Right atrium auricular region (tissue), 2 donors: ENCODE data around the gene BMF. TPM values are rescaled to one million over a fixed set of nuclear protein-coding genes. Genes with fewer than 3 reads are reported as not detected.
"Not testable (repeated sequence)": the region's sequence is repeated elsewhere in the genome, so short reads cannot be mapped to it uniquely, and the experiment has no call there.

Experiments used
- DNase-seq: peaks from one replicate; pipeline ENCODE4 v3.0.0-alpha.2; 2019; ENCODE audit warnings: low spot score
- H3K27ac ChIP-seq, 2 donors: fragments of 200-600 bp; sonication (generic); 1 replicate in 1 of 2; 2 replicates in 1 of 2; pipeline ENCODE4 v1.5.1; 2016 to 2019
- H3K27me3 ChIP-seq, 2 donors: fragments of 200-600 bp; sonication (generic); one replicate each; pipeline versions ENCODE4 v1.5.1 to v1.6.0; 2017 to 2019
- H3K36me3 ChIP-seq: fragments of 200-600 bp; sonication (generic); one replicate; pipeline ENCODE4 v1.5.1; 2016
- H3K4me1 ChIP-seq, 2 donors: fragments of 200-600 bp; sonication (generic); one replicate each; pipeline versions ENCODE4 v1.5.1 to v1.6.0; 2017 to 2019
- H3K4me3 ChIP-seq, 2 donors: fragments of 200-600 bp; sonication (generic); 1 replicate in 1 of 2; 2 replicates in 1 of 2; pipeline ENCODE4 v1.5.1; 2017 to 2019; ENCODE audit warnings: mild to moderate bottlenecking in 1 of 2, moderate library complexity in 1 of 2
- H3K9me3 ChIP-seq, 2 donors: fragments of 200-600 bp; sonication (generic); one replicate each; pipeline ENCODE4 v1.5.1; 2019
- total RNA-seq, 2 donors: library from RNA; depleted of rRNA; stranded (reverse); fragments of >200 nt; gene quantifications; one replicate each; pipeline ENCODE4 v1.1.0, GENCODE V29; 2016
- TF ChIP-seq, protein P1 (sequence below), 2 donors: fragments of 200-600 bp; sonication (generic); IDR thresholded peaks; one replicate each; pipeline ENCODE4 v1.5.1; 2019; ENCODE audit warnings: antibody characterized with exemption in 2 of 2

The BMF gene
- total RNA-seq, 2 donors from 2014 or later: 1.3 to 3.0 TPM

GRCh38 chr15:40079456-40079855 lies 29.2 kb downstream of the BMF start:
- no peak for DNase-seq
- Histone ChIP-seq H3K27me3 (no peaks in the 10 kb centered on the region), H3K36me3 (no peaks in the 10 kb centered on the region), H3K4me3 (no peak overlapping the region), H3K4me1 (peaks cover 0 to 29% of the 10 kb centered on the region in 2 donors), H3K9me3 (no peaks in the 10 kb centered on the region), H3K27ac (no peak overlapping the region)
- TF ChIP-seq, protein P1, sequence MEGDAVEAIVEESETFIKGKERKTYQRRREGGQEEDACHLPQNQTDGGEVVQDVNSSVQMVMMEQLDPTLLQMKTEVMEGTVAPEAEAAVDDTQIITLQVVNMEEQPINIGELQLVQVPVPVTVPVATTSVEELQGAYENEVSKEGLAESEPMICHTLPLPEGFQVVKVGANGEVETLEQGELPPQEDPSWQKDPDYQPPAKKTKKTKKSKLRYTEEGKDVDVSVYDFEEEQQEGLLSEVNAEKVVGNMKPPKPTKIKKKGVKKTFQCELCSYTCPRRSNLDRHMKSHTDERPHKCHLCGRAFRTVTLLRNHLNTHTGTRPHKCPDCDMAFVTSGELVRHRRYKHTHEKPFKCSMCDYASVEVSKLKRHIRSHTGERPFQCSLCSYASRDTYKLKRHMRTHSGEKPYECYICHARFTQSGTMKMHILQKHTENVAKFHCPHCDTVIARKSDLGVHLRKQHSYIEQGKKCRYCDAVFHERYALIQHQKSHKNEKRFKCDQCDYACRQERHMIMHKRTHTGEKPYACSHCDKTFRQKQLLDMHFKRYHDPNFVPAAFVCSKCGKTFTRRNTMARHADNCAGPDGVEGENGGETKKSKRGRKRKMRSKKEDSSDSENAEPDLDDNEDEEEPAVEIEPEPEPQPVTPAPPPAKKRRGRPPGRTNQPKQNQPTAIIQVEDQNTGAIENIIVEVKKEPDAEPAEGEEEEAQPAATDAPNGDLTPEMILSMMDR (IDR thresholded peaks at IDR 0.05): no peak

- Histone ChIP-seq H3K36me3 (no peaks in the 10 kb centered on the region), H3K27ac (no peak overlapping the region), H3K27me3 (no peaks in the 10 kb centered on the region), H3K4me3 (no peak overlapping the region), H3K9me3 (no peaks in the 10 kb centered on the region), H3K4me1 (peaks cover 0 to 5% of the 10 kb centered on the region in 2 donors)
- TF ChIP-seq, protein P1 (IDR thresholded peaks at IDR 0.05): no peak
- DNase-seq: no peak
Observed at GRCh38 chr15:40075298-40076044, 33.2 kb downstream of the BMF start.

GRCh38 chr15:40074656-40075055 lies 34.0 kb downstream of the BMF start:
- H3K4me1 ChIP-seq, H3K36me3 ChIP-seq, H3K9me3 ChIP-seq, H3K27ac ChIP-seq, DNase-seq, H3K27me3 ChIP-seq, H3K4me3 ChIP-seq: not testable (repeated sequence)

DNA sequence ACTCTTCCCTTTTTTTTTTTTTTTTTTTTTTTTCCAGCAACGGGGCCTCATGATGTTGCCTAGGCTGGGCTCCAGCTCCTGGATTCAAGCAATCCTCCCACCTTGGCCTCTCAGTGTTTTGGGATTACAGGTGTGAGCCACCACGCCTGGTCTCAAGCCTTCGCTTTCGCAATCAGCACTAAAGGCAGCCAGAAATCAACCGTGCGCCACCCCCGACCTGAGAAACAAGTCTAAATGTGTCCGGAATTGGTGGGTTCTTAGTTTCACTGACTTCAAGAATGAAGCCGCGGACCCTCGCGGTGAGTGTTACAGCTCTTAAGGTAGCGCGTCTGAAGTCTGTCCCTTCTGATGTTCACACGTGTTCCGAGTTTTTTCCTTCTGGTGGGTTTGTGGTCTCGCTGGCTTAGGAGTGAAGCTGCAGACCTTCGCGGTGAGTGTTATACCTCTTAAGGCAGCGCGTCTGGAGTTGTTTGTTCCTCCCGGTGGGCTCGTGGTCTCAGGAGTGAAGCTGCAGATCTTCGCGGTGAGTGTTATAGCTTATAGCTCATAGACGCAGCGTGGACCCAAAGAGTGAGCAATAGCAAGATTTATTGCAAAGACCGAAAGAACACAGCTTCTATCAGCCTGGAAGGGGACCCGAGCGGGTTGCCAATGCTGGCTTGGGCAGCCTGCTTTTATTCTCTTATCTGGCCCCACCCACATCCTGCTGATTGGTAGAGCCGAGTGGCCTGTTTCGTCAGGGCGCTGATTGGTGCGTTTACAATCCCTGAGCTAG lies 34.8 kb downstream of the BMF start:
- H3K4me3 ChIP-seq, H3K27ac ChIP-seq, H3K9me3 ChIP-seq, DNase-seq, H3K36me3 ChIP-seq, H3K27me3 ChIP-seq: not testable (repeated sequence)
- H3K4me1 ChIP-seq: peaks cover 0 to 13% of the 10 kb centered on the region in 2 donors

GRCh38 chr15:40072216-40072990 lies 36.3 kb downstream of the BMF start:
- DNase-seq: no peak
- Histone ChIP-seq H3K36me3 (no peaks in the 10 kb centered on the region), H3K27me3 (no peaks in the 10 kb centered on the region), H3K4me3 (no peak overlapping the region), H3K4me1 (peaks cover 0 to 23% of the 10 kb centered on the region in 2 donors), H3K27ac (no peak overlapping the region), H3K9me3 (no peaks in the 10 kb centered on the region)
- TF ChIP-seq, protein P1 (IDR thresholded peaks at IDR 0.05): no peak

DNA sequence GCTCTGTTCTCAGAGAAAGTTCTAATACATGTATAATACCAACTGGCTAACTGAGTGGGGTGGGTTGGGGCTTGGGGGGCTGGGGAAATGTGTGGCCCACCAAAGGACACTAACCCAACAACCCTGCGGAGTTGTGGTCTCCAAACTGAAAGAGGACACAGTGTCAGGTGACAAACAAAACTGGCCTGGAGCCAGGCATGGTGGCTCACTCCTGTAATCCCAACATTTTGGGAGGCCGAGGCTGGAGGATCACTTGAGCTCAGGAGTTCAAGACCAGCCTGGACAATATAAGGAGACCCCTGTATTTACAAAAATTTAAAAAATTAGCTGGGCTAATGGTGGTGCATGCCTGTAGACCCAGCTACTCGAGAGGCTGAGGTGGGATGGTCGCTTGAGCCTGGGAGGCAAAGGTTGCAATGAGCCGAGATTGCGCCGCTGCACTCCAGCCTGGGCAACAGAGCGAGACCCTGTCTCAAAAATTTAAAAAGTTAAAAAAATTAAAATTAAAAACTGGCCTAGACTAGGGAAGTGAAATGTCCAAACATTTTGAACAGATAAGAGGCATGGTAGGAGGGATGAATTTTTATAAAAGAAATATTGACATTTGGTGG lies 38.0 kb downstream of the BMF start:
- Histone ChIP-seq H3K9me3 (no peaks in the 10 kb centered on the region), H3K36me3 (no peaks in the 10 kb centered on the region), H3K27me3 (no peaks in the 10 kb centered on the region), H3K27ac (peak overlapping the region in 1 of 2 donors; percentile 58), H3K4me3 (no peak overlapping the region), H3K4me1 (peaks cover 0 to 23% of the 10 kb centered on the region in 2 donors)
- TF ChIP-seq, protein P1 (IDR thresholded peaks at IDR 0.05): no peak
- no peak for DNase-seq
